Measurements from ENCODE around the gene ATP7B.
"Not testable (repeated sequence)": the region's sequence is repeated elsewhere in the genome, so short reads cannot be mapped to it uniquely, and the experiment has no call there.

The ATP7B gene

DNA sequence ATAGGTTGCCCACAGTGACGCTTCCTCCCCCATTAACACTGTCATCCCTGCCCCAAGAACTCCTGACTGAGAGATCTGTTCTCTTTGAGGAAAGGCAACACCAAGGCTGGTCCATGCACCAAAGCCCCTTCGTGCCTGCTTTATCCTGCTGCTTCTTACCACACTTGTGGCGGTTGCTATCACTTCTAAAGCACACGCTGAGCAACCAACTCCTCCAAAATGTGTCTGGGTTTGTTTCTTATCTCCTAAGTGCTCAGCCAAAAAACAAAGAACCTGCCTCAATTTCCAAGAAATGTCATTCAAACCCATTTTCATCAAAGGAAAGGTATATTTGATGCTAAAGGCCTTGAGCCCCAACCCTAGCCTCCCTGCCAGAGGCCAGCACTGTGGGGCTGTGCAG is 14.6 kb downstream of the ATP7B start:
- no peak overlapping the region for H3K4me3 ChIP-seq (ENCODE audit: low read depth, low read length)
- TF ChIP-seq, protein P1, sequence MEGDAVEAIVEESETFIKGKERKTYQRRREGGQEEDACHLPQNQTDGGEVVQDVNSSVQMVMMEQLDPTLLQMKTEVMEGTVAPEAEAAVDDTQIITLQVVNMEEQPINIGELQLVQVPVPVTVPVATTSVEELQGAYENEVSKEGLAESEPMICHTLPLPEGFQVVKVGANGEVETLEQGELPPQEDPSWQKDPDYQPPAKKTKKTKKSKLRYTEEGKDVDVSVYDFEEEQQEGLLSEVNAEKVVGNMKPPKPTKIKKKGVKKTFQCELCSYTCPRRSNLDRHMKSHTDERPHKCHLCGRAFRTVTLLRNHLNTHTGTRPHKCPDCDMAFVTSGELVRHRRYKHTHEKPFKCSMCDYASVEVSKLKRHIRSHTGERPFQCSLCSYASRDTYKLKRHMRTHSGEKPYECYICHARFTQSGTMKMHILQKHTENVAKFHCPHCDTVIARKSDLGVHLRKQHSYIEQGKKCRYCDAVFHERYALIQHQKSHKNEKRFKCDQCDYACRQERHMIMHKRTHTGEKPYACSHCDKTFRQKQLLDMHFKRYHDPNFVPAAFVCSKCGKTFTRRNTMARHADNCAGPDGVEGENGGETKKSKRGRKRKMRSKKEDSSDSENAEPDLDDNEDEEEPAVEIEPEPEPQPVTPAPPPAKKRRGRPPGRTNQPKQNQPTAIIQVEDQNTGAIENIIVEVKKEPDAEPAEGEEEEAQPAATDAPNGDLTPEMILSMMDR (IDR thresholded peaks at IDR 0.05; ENCODE audit: insufficient read depth, low read depth, low read length, missing control alignments): no peak
- DNase-seq (ENCODE audit: low read depth): no peak

DNA sequence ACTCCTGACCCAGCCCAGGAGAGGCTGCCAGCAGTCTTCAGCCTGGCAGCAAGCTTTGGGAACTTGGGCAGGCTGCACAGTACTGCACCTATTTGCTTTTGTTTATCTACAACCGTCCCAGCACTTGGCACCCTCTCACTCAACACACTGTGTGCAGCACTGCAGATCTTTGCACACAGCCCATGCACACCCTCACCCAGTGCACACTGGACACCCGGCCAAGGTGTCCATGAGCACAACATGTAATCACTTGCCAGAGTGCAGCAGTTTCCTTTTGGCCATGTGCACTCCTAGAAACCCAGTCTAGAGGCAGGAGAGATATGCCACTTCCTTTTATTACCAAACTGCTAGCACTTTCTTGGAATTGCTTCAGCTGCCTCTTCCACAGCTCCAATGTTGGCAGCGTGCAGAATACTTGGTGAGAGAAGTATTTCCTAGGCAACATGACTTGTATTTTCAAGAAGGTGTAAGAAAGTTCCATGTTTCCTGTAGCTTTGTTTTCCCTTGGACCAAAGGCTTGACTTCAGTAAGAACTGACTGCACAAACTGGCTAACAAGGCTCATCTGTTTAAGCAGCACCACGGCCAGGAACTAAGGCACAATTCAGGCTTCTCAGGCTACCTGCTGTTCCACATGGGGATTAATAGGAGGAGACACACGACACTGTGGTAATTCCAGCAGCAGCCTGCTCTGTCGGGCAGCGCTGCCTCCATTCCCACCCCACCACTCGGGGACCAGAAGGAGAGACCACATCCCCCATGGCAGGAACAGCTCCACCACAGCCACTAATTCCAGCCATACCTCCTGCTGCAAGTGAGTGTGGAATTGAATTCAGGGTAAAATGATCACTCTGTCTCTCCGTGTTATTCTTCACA is 15.3 kb downstream of the ATP7B start:
- TF ChIP-seq, protein P1 (IDR thresholded peaks at IDR 0.05; ENCODE audit: insufficient read depth, low read depth, low read length, missing control alignments): no peak
- no peak overlapping the region for H3K4me3 ChIP-seq (ENCODE audit: low read depth, low read length)
- DNase-seq (ENCODE audit: low read depth): no peak

DNA sequence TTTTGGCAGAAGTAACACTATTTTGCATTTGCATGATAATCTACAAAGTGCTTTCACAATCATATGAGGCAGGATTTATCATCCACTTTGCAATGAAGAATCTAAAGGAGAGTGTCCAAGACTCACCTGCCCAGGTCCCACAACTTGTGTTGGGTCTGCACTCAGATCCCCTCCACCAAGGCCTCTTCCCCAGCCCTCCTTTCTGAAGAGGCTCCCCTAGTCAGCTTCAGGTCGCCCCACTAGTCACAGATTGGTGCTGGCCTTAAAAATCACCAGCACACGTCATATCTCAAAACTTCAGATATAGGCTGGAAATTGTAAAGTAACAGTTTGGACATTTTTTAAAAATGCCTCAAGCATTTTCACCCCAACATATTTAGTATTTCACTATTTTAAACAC is 17.5 kb downstream of the ATP7B start:
- H3K4me3 ChIP-seq (ENCODE audit: low read depth, low read length): no peak overlapping the region
- TF ChIP-seq, protein P1 (IDR thresholded peaks at IDR 0.05; ENCODE audit: insufficient read depth, low read depth, low read length, missing control alignments): no peak
- no peak for DNase-seq (ENCODE audit: low read depth)

DNA sequence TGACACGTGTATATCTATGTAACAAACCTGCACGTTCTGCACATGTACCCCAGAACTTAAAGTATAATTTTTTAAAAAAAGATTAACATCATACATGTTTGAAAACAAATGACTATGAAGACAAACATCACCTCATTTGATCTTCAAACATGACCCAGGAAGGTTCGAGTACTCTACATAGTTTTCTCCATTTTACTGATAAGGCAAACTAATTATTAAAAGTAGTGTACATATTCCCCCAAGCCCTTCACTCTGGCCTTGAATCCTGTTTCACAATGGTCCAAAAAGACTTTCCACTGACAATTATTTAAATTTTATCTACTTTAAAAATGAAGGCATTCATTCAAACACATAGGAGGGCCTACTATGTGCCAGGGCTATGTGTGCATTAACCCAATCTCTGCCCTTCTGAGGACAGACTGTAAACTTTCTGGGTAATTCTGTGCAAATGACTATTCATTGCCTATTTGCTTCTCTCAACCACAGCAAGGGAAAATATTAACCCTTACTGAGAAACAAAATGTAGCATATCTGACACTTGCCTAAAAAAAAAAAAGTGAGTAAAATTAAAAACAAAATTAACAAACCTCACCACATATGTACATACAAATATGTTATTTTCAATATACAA is 22.1 kb downstream of the ATP7B start:
- H3K4me3 ChIP-seq (ENCODE audit: low read depth, low read length): no peak overlapping the region
- TF ChIP-seq, protein P1 (IDR thresholded peaks at IDR 0.05; ENCODE audit: insufficient read depth, low read depth, low read length, missing control alignments): no peak
- no peak for DNase-seq (ENCODE audit: low read depth)

DNA sequence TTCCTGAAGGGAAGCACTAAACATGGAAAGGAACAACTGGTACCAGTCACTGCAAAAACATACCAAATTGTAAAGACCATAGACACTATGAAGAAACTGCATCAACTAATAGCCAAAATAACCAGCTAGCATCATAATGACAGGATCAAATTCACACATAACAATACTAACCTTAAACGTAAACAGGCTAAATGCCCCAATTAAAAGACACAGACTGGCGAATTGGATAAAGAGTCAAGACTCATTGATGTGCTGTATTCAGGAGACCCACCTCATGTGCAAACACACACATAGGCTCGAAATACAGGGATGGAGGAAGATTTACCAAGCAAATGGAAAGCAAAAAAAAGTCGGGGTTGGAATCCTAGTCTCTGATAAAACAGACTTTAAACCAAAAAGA is 26.3 kb downstream of the ATP7B start:
- not testable (repeated sequence) for H3K4me3 ChIP-seq (ENCODE audit: low read depth, low read length); DNase-seq (ENCODE audit: low read depth)

DNA sequence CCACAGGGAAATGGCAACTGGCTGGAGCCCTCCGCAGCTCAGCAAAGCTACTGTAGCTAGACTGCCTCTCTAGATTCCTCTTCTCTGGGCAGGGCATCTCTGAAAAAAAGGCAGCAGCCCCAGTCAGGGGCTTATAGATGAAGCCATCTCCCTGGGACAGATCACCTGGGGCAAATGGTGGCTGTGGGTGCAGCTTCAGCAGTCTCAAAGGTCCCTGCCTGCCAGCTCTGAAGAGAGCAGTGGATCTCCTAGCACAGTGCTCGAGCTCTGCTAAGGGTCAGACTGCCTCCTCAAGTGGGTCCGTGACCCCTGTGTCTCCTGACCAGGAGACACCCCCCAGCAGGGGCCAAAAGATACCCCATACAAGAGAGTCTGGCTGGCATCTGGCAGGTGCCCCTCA is 28.0 kb downstream of the ATP7B start:
- DNase-seq (ENCODE audit: low read depth); H3K4me3 ChIP-seq (ENCODE audit: low read depth, low read length): not testable (repeated sequence)

DNA sequence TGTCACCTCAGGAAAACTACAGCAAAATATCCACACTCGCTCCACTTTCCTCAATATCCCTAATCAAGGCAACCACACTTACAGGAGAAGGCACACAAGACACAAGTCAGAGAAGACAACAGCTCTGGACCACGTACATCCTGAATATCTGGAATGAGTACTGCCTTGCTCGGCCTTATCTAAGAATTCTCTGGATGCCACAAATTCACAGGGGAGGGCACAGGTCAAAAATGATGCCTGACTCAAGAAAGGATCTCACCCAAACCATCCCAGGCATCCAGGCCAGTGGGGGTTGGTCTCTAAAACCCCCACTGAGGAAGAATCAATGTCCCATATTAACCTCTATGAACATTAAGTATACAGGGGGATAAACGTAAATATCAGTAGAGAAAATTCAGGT is 29.9 kb downstream of the ATP7B start:
- H3K4me3 ChIP-seq (ENCODE audit: low read depth, low read length): no peak overlapping the region
- TF ChIP-seq, protein P1 (IDR thresholded peaks at IDR 0.05; ENCODE audit: insufficient read depth, low read depth, low read length, missing control alignments): no peak
- DNase-seq (ENCODE audit: low read depth): no peak

DNA sequence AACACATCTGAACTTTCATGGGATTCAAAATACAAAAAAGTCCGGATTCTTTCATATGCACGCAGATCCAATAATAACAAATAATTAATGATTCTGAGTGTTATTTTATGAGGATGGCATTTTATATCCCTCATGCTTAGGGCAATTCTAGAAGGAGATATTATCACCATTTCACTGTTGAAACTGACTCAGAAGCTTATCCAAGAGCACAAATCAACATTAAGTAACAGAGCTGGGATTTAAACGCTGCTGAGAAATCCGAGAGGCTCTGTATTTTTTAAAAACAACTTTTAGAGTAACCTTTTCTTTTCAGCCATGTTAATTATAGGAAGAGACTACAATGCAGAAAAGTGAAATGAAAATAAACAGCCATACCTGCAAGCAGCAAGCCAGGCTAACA is 30.3 kb downstream of the ATP7B start:
- no peak for DNase-seq (ENCODE audit: low read depth)
- TF ChIP-seq, protein P1 (IDR thresholded peaks at IDR 0.05; ENCODE audit: insufficient read depth, low read depth, low read length, missing control alignments): no peak
- H3K4me3 ChIP-seq (ENCODE audit: low read depth, low read length): no peak overlapping the region

Data from GM12865 (cell line).